Measurements from ENCODE around the gene KCNB1.

GRCh38 chr20:49379338-49379737 is 103.1 kb downstream of the KCNB1 start:
- no peak for TF ChIP-seq CTCF (IDR thresholded peaks at IDR 0.05; ENCODE audit: low read depth, low read length, missing input control)
- TF ChIP-seq GABPA (IDR thresholded peaks at IDR 0.05 in 1 of 2, conservative IDR thresholded peaks at IDR 0.05 in 1 of 2): no peak
- no peak for TF ChIP-seq NR2F2 (IDR thresholded peaks at IDR 0.05)
- no peak for TF ChIP-seq RAD21 (IDR thresholded peaks at IDR 0.05)
- no peak for TF ChIP-seq EGR1 (IDR thresholded peaks at IDR 0.05; ENCODE audit: low read depth in 2 of 2)
- TF ChIP-seq MAX (IDR thresholded peaks at IDR 0.05): no peak
